ENCODE data around the gene HSD17B4. TPM values are rescaled to one million over a fixed set of nuclear protein-coding genes. Genes with fewer than 3 reads are reported as not detected.
"Not testable (repeated sequence)": the region's sequence is repeated elsewhere in the genome, so short reads cannot be mapped to it uniquely, and the experiment has no call there.

HSD17B4 gene
- total and polyA plus RNA-seq, 2 of the 13 experiments (the other 11 are each of a cell fraction or from before 2014, with no cell fraction given): 178 to 399 TPM

GRCh38 chr5:119426057-119426456 lies 26.2 kb upstream of the HSD17B4 start:
- CTCF ChIA-PET (ENCODE audit: low intra/inter-chr PET ratio, low total read pairs): no interaction called here
- POLR2A ChIA-PET: no interaction called here
- FAIRE-seq: no peak
- peaks cover 0 to 3% of the 10 kb centered on the region in 2 experiments; a peak in 2 of 5 replicates for H3K27me3 ChIP-seq (ENCODE audit: control insufficient read depth in 1 of 2, insufficient read depth in 2 of 2, low read length in 2 of 2)
- H3K79me2 ChIP-seq (ENCODE audit: insufficient read depth, low read length): no peaks in the 10 kb centered on the region
- WGBS (ENCODE audit: low lambda C conversion rate): 64% methylated on average over 3 of the region's 3 CpGs
- BruUV-seq (replicated peaks): no TSS peak
- H3K9ac ChIP-seq (ENCODE audit: insufficient read depth, low read depth, low read length): no peak overlapping the region
- H3K4me2 ChIP-seq (ENCODE audit: low read depth, low read length): no peak overlapping the region
- no peak overlapping the region for H2AFZ ChIP-seq (ENCODE audit: low read length)
- no peak for TF ChIP-seq PTBP1 (IDR thresholded peaks at IDR 0.05; ENCODE audit: low read depth, low read length, poor library complexity, severe bottlenecking)
- no peak for TF ChIP-seq ZNF44 (CRISPR knock-in tag; IDR thresholded peaks at IDR 0.05)
- no peaks in the 10 kb centered on the region for H3K36me3 ChIP-seq (replicated peaks in 1 of 2; ENCODE audit: control insufficient read depth in 1 of 2, insufficient read depth in 2 of 2, low read length in 2 of 2)
- H4K20me1 ChIP-seq (ENCODE audit: insufficient read depth, low read length): no peaks in the 10 kb centered on the region
- H3K4me3 ChIP-seq (replicated peaks in 1 of 3; ENCODE audit: insufficient read depth in 1 of 3, low read depth in 2 of 3, low read length in 3 of 3): no peak overlapping the region
- H3K9me3 ChIP-seq (ENCODE audit: low read length): no peaks in the 10 kb centered on the region
- no peak for ATAC-seq
- DNase-seq (ENCODE audit: low spot score): no peak
- H3K4me1 ChIP-seq (ENCODE audit: insufficient read depth, low read length): no peaks in the 10 kb centered on the region
- H3K27ac ChIP-seq (ENCODE audit: extremely low read length, insufficient read depth, low read length): no peak overlapping the region
- intact Hi-C loops (cut with micrococcal nuclease; ENCODE audit: unreplicated experiment): no loop called here
- in situ Hi-C loops (cut with HindIII; ENCODE audit: extremely low pct_ligation_motif_present, low pct_unique_long_range_greater_than_20kb): no loop called here

- H4K20me1 ChIP-seq (ENCODE audit: insufficient read depth, low read length): no peaks in the 10 kb centered on the region
- H3K4me3 ChIP-seq (replicated peaks in 1 of 3; ENCODE audit: insufficient read depth in 1 of 3, low read depth in 2 of 3, low read length in 3 of 3): no peak overlapping the region
- H3K27ac ChIP-seq (ENCODE audit: extremely low read length, insufficient read depth, low read length): no peak overlapping the region
- no peak overlapping the region for H3K4me2 ChIP-seq (ENCODE audit: low read depth, low read length)
- H2AFZ ChIP-seq (ENCODE audit: low read length): no peak overlapping the region
- no TSS peak for BruUV-seq (replicated peaks)
- H3K36me3 ChIP-seq (replicated peaks in 1 of 2; ENCODE audit: control insufficient read depth in 1 of 2, insufficient read depth in 2 of 2, low read length in 2 of 2): no peaks in the 10 kb centered on the region
- no peak for FAIRE-seq
- DNase-seq (ENCODE audit: low spot score): no peak
- H3K27me3 ChIP-seq (ENCODE audit: control insufficient read depth in 1 of 2, insufficient read depth in 2 of 2, low read length in 2 of 2): peaks cover 0 to 3% of the 10 kb centered on the region in 2 experiments; a peak in 2 of 5 replicates
- no peaks in the 10 kb centered on the region for H3K79me2 ChIP-seq (ENCODE audit: insufficient read depth, low read length)
- H3K9ac ChIP-seq (ENCODE audit: insufficient read depth, low read depth, low read length): no peak overlapping the region
- CTCF ChIA-PET (ENCODE audit: low intra/inter-chr PET ratio, low total read pairs): no interaction called here
- no peaks in the 10 kb centered on the region for H3K4me1 ChIP-seq (ENCODE audit: insufficient read depth, low read length)
- POLR2A ChIA-PET: no interaction called here
- ATAC-seq: no peak
- TF ChIP-seq ATF7 (IDR thresholded peaks at IDR 0.05) (0 out of 2 replicates have a peak, but pooled peaks have one; percentile 23), ATF7 (CRISPR knock-in tag; IDR thresholded peaks at IDR 0.05) (no peak), ZNF333 (CRISPR knock-in tag; IDR thresholded peaks at IDR 0.05; ENCODE audit: borderline replicate concordance) (no peak)
- H3K9me3 ChIP-seq (ENCODE audit: low read length): no peaks in the 10 kb centered on the region
- in situ Hi-C loops (cut with HindIII; ENCODE audit: extremely low pct_ligation_motif_present, low pct_unique_long_range_greater_than_20kb): no loop called here
- intact Hi-C loops (cut with micrococcal nuclease; ENCODE audit: unreplicated experiment): no loop called here
- WGBS (ENCODE audit: low lambda C conversion rate): 79% methylated on average over 2 of the region's 2 CpGs
Observed at GRCh38 chr5:119427060-119427459, 25.2 kb upstream of the HSD17B4 start.

- H3K4me1 ChIP-seq (ENCODE audit: insufficient read depth, low read length); ATAC-seq; DNase-seq (ENCODE audit: low spot score); H3K79me2 ChIP-seq (ENCODE audit: insufficient read depth, low read length); H4K20me1 ChIP-seq (ENCODE audit: insufficient read depth, low read length); H3K4me3 ChIP-seq (replicated peaks in 1 of 3; ENCODE audit: insufficient read depth in 1 of 3, low read depth in 2 of 3, low read length in 3 of 3); H3K9me3 ChIP-seq (ENCODE audit: low read length); FAIRE-seq; H2AFZ ChIP-seq (ENCODE audit: low read length); H3K4me2 ChIP-seq (ENCODE audit: low read depth, low read length); POLR2A ChIA-PET; BruUV-seq (replicated peaks); H3K36me3 ChIP-seq (replicated peaks in 1 of 2; ENCODE audit: control insufficient read depth in 1 of 2, insufficient read depth in 2 of 2, low read length in 2 of 2); in situ Hi-C loops (cut with HindIII; ENCODE audit: extremely low pct_ligation_motif_present, low pct_unique_long_range_greater_than_20kb); H3K27me3 ChIP-seq (ENCODE audit: control insufficient read depth in 1 of 2, insufficient read depth in 2 of 2, low read length in 2 of 2); H3K9ac ChIP-seq (ENCODE audit: insufficient read depth, low read depth, low read length); intact Hi-C loops (cut with micrococcal nuclease; ENCODE audit: unreplicated experiment); H3K27ac ChIP-seq (ENCODE audit: extremely low read length, insufficient read depth, low read length); CTCF ChIA-PET (ENCODE audit: low intra/inter-chr PET ratio, low total read pairs): not testable (repeated sequence)
- WGBS (ENCODE audit: low lambda C conversion rate): 15% methylated on average over 4 of the region's 4 CpGs
Observed at GRCh38 chr5:119427596-119427995, 24.7 kb upstream of the HSD17B4 start.

- WGBS (ENCODE audit: low lambda C conversion rate): 92% methylated on average over 1 of the region's 1 CpG
- H3K4me1 ChIP-seq (ENCODE audit: insufficient read depth, low read length); DNase-seq (ENCODE audit: low spot score); H3K4me2 ChIP-seq (ENCODE audit: low read depth, low read length); H3K36me3 ChIP-seq (replicated peaks in 1 of 2; ENCODE audit: control insufficient read depth in 1 of 2, insufficient read depth in 2 of 2, low read length in 2 of 2); CTCF ChIA-PET (ENCODE audit: low intra/inter-chr PET ratio, low total read pairs); ATAC-seq; in situ Hi-C loops (cut with HindIII; ENCODE audit: extremely low pct_ligation_motif_present, low pct_unique_long_range_greater_than_20kb); BruUV-seq (replicated peaks); FAIRE-seq; intact Hi-C loops (cut with micrococcal nuclease; ENCODE audit: unreplicated experiment); H2AFZ ChIP-seq (ENCODE audit: low read length); H3K4me3 ChIP-seq (replicated peaks in 1 of 3; ENCODE audit: insufficient read depth in 1 of 3, low read depth in 2 of 3, low read length in 3 of 3); POLR2A ChIA-PET; H3K79me2 ChIP-seq (ENCODE audit: insufficient read depth, low read length); H3K9ac ChIP-seq (ENCODE audit: insufficient read depth, low read depth, low read length); H4K20me1 ChIP-seq (ENCODE audit: insufficient read depth, low read length); H3K27me3 ChIP-seq (ENCODE audit: control insufficient read depth in 1 of 2, insufficient read depth in 2 of 2, low read length in 2 of 2); H3K27ac ChIP-seq (ENCODE audit: extremely low read length, insufficient read depth, low read length); H3K9me3 ChIP-seq (ENCODE audit: low read length): not testable (repeated sequence)
Observed at GRCh38 chr5:119428166-119428565, 24.1 kb upstream of the HSD17B4 start.
